HG03103 (cell line): ENCODE data around the gene PMS1.
"Not testable (repeated sequence)": the region's sequence is repeated elsewhere in the genome, so short reads cannot be mapped to it uniquely, and the experiment has no call there.

ENCODE experiments used
- ATAC-seq: cut with Tn5 transposase; IDR thresholded peaks from one replicate; pipeline ENCODE4 v1.9.1; 2021; ENCODE audit warnings: low read depth; ENCODE audit not compliant: unreplicated experiment

The PMS1 gene

DNA sequence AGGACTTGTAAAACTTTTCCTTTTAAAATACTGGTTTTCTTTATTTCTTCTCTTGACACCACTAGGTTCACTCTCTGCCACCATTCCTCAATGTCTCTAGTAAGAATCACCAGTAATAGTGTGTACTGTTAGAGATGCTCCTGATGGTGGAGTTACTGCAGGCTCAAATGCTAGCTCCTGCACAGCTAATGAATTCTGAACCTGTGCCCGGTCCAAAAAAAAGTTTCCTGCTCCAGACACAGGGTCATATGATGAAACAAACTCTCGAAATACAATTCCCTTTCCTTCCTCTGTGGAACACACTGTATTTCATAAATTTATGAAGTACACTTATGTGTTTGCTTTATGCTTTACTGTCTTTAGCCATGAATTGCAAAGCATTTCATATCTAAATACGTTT, 19.2 kb downstream of the PMS1 start:
- no peak for ATAC-seq

DNA sequence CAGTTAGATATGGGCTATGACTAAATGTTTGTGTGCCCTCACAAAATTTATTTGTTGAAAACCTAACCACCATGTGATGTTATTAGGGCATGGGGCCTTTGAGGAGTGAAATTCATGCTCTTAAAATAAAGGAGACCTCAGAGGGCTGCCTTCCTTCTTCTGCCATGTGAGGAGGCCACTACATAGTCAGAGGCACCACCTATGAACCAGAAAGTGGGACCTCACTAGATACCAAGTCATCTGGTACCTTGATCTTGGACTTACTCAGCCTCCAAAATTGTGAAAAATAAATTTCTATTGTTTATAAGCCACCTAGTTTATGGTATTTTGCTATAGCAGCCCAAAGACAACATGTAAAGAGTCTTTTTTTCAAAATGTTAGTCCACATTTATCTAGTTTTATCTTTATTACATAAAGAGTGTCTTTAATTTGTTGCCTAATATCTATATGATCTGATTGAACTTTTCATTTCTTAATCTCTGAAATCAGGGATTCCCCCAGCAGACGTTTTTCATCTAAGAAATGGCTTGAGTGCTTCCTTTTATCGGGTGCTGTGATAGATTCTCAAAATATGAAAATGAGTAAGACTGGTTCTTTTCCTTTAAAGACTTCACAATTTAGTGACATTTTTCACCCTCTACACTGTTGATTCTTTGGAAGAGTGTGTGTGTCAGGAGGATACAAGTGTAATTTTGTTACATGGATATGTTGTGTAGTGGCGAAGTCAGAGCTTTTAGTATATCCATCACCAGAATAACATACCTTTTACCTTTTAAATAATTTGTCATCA, 34.2 kb downstream of the PMS1 start:
- no peak for ATAC-seq

DNA sequence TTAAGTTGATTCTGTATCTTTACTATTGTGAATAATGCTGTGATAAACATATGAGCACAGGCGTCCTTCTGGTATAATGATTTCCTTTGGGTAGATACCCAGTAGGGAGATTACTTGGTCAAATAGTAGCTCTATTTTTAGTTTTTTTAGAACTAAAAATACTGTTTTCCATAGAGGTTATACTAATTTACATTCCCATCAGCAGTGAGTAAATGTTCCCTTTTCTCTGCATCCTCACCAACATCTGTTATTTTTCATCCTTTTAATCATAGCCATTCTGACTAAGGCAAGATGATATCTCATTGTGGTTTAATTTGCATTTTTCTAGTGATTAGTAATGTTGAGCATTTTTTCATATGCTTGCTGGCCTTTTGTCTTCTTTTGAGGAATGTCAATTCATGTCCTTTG, 35.1 kb downstream of the PMS1 start:
- no peak for ATAC-seq

DNA sequence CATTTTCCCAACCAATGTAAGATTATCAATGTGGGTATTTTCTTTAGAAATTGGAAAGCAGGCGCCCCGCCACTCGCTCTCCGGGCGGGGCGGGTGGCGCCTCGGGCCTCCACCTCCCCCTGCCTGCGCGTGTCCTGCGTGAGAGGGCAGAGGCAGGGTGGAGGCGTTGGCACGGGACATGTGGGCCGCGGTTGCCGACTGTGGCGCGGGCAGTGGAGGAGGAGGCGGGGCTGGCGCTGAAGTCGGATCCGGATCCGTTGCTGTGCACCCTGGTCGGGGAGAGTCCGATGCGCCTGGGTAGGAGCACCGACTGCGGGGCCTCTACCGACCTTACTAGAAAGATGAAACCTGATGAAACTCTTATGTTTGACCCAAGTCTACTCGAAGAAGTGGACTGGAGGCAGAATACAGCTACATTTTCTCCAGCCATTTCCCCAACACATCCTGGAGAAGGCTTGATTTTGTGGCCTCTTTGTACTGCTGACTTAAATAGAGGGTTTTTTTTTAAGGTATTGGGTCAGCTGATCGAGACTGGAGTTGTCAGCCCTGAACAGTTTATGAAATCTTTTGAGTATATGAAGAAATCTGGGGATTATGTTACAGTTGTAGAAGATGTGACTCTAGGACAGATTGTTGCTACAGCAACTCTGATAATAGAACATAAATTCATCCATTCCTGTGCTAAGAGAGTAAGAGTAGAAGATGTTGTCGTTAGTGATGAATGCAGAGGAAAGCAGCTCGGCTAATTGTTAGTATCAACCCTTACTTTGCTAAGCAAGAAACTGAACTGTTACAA, 37.9 kb downstream of the PMS1 start:
- ATAC-seq, result no peak

DNA sequence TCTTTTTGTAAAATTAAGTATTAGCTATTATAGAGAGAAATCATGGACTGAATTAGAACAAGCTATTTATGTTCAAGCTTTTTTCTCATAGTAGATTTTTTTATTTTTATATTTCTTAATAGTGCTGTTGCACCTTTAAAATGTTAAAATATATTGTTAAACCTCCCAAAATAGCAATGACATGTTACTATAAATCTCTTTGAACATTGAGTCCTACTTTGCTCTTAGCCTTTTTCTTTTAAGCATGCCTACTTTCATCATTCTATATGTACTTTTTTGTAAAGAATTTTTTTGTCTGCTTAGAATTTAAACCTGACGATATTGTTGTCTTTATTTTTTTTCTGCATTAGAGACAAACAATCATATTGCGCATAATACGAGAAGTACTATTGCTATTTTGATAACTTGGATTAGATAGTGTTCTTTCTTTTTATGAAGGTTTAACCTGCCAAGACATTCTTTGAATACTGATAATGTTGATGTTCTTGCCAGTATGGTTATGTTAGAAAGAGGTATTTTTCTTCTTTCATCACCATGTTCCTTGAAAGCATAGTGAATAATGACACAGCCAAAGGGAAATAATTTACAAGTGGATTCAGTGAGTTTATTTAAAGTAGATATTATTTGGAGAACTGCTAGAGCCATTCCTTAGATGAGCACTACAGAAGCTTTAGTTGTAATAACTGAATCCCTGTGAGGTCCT, 40.6 kb downstream of the PMS1 start:
- no peak for ATAC-seq

DNA sequence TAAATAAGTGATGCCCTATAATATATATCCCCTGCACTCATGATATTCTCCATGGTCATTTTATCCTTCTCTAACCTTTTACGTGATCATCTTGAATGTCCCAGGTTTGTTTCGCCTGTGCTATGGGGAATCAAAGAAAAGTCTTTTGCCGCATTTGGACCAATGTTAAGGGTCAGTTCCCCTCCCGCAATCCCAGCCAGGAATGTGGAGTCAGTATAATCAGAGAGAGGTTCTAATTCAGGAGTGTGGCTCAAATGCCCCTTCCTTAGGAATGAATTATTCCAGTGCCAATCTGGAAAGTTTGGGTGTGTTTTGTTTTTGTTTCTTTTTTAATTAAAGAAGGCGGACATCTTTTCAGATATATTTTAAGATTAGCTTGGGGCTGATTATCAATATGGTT, 41.8 kb downstream of the PMS1 start:
- ATAC-seq, result no peak

DNA sequence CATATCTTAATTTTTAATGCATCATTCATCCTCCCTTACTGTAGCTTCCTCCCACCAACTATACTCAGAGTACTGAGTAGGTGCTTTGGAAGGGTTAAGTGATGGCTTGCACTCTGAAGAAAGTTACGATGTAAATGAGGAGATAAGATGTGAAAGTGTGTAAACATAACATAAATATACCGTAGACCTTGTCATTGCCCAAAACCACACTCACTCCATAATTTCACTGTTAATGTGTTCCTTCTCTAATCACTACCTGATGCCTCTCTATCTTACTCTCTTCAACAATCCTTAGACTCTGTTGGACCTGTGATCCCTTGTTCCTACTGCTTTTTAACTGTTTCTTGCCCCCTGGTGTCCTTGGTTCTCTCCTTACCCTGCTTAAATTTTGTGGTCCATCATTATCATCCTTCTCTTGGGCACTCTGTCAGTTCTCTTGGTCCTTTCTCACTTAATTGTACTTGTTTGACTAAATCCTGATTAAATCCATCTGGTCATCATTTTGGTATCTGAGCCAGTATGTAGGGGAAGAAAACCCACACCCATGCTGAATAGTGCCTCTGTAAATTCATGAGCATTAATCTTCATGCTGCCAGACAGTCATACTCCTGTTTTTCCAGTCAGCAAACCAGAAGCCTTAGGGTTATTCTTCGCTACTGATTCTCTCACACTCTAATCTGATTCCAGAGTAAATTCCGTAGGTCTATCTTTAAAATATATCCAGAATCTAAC, 45.0 kb downstream of the PMS1 start:
- ATAC-seq, result no peak

DNA sequence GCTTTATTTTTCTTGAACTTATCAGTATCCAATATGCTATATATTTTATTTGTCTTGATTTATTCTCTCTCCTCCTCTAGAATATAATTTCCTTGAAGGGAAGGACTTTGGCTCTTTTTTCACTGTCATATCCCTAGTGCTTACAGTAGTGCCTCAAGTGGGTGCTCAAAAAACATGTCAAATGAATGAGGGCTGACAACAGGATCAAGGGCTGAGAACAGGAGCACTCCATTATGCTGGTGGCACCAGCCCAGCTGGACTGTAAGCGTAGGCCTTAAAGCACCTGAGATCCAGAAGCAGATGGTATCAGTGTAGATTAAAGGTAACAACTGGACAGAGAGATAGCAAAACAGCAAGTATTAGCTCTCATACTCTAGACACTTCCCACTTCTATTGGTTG, 46.3 kb downstream of the PMS1 start:
- no peak for ATAC-seq

DNA sequence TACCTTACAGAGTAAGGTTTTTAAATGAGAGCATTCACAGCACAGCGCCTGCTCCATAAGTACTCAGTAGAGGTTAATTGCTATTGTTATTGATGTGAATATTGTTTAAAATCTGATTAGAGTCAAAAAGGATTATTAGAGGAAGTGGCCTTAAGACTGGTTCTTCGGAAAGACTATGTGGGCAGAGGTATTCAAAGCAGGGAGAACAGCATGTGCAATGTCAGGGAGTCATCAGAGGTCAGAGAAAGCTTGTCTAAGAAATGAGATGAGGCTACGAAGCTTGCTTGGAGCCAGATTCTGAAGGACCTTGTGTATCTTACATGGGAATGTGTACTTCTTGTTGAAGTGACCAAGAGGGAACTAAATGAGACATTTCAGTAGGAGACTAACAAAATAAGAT, 49.8 kb downstream of the PMS1 start:
- ATAC-seq, result no peak

DNA sequence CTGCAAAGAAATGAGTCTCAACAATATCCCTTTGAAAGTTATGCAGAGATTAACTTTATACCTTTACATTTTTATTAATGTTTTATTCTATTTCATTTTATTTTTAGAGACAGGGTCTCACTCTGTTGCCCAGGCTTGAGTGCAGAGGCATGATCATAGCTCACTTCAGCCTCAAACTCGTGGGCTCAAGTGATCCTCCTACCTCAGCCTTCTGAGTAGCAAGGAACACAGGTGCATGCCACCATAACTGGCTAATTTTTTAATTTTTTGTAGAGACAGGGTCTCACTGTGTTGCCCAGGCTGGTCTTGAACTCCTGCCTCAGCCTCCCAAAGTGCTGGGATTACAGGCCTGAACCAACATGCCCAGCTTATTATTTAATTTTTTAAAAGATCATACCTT, 50.4 kb downstream of the PMS1 start:
- ATAC-seq, result not testable (repeated sequence)

DNA sequence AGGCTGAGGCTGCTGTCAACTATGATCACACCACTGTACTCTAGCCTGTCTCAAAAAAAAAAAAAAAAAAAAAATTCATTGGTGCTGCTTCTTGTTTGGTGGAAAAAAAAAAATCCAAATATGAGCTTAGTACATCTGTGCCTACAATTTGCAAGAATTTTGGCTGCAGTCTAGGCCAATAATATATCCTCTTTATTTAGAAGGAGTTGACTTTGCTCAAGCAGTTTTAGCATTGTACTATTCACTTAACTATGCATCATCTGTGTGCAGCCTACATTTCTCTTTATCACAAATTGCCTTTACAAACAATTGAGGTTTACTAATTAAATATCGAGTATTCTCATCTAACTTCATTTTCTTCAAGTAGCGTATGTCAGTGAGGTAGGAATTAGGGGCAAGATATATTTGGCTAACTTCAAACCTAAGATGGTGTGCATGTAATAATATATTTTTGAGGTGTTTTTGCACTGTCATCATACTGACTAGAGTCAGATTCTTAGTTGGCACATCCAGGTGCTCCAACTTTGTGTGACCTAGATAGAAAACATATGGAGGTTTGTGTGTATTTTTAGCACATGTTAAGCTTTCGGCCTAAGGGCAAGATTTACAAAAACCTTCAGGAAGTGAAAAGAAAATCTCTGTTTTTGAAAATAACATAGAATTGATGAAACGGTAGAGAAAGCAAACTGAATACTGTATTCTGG, 51.8 kb downstream of the PMS1 start:
- no peak for ATAC-seq

DNA sequence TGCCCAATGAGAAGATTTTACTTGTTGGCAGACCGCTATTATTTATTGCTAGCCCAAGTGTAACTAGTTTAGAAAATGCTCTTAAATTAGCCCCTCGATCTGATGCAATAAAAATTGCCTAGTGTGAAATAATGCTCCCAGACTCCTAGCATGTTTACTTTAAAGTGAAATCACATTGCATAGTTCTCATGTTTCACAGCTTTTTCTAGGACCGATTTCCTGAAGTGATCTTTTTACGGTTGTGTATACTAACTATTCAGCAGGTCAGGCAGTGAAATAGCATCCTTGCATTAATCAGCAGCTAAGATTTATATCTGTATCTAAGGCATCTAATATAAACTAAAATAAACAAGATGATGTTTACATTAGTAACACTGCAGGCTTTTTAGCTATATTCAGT, 52.4 kb downstream of the PMS1 start:
- no peak for ATAC-seq

DNA sequence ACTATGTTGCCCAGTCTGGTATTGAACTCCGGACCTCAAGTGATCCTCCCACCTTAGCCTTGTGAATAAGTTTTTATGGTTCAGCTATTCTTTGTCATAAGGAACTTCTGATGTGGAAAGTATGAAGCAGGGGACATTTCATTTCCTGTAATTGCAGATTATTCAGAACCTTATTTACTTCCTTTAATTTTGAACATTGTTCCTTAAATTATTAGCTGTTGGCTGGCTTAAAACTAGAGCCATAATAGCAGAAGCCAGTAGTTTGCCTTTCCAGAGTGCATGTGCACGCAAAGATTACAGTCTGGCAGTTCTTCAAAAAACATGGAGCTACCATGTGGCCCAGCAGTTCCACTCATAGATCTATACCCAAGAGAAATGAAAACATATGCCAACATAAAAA, 53.1 kb downstream of the PMS1 start:
- ATAC-seq, result no peak

DNA sequence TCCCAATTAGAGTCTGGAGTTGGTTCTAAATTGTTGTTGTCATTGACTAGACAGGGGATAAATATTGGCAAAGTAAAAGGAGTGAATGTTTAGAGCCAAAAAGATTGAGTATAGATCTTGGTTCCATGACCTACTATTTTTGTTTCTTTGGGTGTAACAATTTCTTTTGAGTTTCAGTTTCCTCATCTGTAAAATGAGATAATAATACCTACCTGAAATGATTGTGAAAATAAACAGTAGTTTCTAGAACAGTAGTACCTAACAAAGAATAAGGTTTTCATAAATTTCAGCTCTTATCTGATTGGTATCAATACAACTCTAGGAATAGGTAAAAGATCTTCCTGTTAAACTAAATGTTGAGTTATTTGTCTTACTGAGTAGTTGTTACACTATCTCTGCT, 56.8 kb downstream of the PMS1 start:
- ATAC-seq, result no peak

DNA sequence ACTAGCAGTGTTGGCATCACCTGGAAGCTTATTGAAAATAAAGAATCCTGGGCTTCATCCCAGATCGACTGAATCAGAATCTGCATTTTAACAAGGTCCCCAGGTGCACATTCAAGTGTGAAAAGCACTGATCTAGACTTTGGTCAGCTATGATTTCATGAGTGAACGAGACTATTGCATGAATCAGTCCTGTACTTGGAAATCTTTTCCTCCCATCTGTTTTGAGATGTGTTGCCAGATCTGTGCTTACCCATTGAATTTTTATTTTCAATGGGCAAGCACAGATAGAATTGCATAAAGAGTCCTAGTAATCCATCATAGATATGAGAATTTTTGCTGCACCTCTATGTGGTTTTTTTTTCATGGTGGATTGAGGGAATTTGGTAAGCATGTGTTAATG, 64.0 kb downstream of the PMS1 start:
- no peak for ATAC-seq

DNA sequence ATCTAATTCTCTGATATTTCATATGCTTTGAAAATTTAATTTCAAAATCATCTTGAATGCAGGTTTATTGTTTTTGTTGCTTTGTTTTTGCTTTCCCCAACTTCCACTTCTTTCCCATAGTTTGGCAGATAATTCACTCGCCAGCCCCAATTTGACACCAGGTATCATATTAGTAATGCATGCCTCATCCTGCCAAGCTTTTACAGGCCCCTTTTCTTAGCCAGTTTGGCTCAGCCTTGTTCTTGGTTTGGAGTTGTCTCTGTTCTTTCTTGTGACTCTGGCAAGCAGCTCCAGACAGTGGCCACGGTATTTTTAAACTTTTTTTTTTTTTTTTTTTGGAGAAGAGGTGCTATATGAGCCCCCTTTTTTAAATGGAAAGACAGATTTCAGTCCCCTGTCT, 65.3 kb downstream of the PMS1 start:
- ATAC-seq, result no peak

DNA sequence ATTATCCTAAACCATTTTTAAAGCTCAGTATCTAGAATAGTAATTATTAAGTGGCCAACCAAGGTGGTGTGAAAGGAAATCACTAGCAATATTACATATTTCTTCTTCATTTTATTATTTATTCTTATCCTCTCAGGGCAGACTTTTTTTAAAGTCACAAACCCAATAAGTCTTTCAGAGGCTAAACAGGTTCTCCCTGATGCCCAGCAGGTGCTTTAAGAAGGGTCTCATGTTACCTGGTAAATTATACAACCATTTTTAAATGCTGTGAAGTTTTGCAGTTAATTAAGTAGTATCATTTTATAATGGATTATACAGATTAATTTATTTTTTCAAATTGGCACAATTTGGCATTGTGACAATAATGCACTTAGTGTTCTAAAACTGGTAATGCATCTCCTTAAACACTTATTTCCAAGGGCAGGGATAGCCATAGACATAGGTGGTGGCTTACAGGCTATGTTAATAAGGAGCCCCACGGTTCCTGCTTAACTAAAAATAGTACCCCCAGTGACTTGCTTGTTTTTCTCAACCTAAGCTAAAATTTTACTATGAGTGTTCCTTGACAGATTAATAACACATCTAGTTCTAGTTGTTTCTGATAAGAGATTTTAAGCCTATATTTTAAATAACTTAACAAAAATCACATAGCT, 67.0 kb downstream of the PMS1 start:
- ATAC-seq, result no peak

DNA sequence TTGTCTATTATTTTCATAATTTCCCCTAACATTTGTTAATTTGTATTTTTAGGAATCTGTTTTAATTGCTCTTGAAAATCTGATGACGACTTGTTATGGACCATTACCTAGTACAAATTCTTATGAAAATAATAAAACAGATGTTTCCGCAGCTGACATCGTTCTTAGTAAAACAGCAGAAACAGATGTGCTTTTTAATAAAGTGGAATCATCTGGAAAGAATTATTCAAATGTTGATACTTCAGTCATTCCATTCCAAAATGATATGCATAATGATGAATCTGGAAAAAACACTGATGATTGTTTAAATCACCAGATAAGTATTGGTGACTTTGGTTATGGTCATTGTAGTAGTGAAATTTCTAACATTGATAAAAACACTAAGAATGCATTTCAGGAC, 69.9 kb downstream of the PMS1 start:
- ATAC-seq, result no peak

DNA sequence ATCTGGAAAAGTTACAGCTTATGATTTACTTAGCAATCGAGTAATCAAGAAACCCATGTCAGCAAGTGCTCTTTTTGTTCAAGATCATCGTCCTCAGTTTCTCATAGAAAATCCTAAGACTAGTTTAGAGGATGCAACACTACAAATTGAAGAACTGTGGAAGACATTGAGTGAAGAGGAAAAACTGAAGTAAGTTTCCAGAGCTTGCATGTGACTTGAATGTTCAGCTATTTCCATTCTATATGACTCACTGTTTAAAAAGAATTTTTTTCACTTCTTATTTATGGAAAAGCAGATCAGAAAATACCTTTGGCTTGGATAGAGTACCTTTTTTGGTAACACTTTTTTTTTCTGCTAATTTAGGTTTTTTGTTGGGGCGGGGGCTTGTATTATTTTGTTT, 70.7 kb downstream of the PMS1 start:
- no peak for ATAC-seq

DNA sequence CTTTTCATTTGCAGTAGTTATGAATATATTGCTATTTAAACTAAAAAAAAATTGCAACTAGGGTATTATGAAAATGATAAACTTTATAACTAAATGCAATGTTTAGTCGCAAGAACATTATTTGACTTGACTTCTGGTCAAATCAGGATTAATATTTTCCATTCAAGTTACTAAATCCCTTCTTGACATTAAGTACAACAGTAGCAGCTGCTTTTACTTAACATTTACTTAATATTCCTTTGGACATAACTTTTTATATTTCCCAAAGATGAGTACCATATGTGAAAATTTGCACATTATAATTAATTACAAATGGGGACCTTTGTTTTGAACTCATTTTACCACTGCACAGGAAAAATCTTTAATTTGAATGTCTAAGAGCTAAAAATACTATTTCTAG, 74.0 kb downstream of the PMS1 start:
- ATAC-seq, result no peak
